Measurements from ENCODE around the gene IL17RD.

GRCh38 chr3:57142411-57142723 is 22.8 kb downstream of the IL17RD start:
- TF ChIP-seq GATA2 (CRISPR knock-in tag; IDR thresholded peaks at IDR 0.05) (no peak), HCFC1 (IDR thresholded peaks at IDR 0.05; ENCODE audit: low read depth, low read length) (no peak), ZNF77 (CRISPR knock-in tag; IDR thresholded peaks at IDR 0.05) (no peak)

Measured in K562 (cell line).